T-helper 2 cell treated with Interferon-gamma antibody and Interleukin-4, amounts not matched to agents 100 ng/mL and 5 ng/mL, for 36 hours (primary cell): ENCODE data around the gene ARHGAP30. TPM values are rescaled to one million over a fixed set of nuclear protein-coding genes. Genes with fewer than 3 reads are reported as not detected.
"Not testable (repeated sequence)": the region's sequence is repeated elsewhere in the genome, so short reads cannot be mapped to it uniquely, and the experiment has no call there.

Source experiments
- intact Hi-C: fragments of 100-400 bp; cut with micrococcal nuclease; formaldehyde crosslinking; loops from one replicate; pipeline ENCODE4 v1.15.1; 2023
- total RNA-seq: library from RNA; stranded (reverse); gene quantifications from 2 replicates; pipeline ENCODE4 v1.2.3, GENCODE V29; 2022

ARHGAP30 gene
- total RNA-seq, 1 donor from 2014 or later: 271 TPM

- intact Hi-C loops: loop anchor here (1.0 to 10.0 kb wide), 6 partner anchors 22 to 349 kb away; partner anchors contain the start of genes F11R and UFC1
Measured at GRCh38 chr1:161045736-161046604, 23.7 kb downstream of the ARHGAP30 start, which contains the start of gene USF1. TSS of gene USF1 (minus strand) at chr1:161045977. CDS start at chr1:161043275, 2,702 bp downstream.

GRCh38 chr1:161044908-161045735, 24.6 kb downstream of the ARHGAP30 start:
- intact Hi-C loops: loop anchor here (1.0 to 10.0 kb wide), 4 partner anchors 23 to 350 kb away; partner anchors contain the start of gene F11R

GRCh38 chr1:161044535-161044907, 25.2 kb downstream of the ARHGAP30 start:
- intact Hi-C loops: loop anchor here (2.0 to 10.0 kb wide), 3 partner anchors 24 to 350 kb away; partner anchors contain the start of gene F11R

- intact Hi-C loops: no loop called here
Measured at GRCh38 chr1:161039546-161039945, 30.1 kb downstream of the ARHGAP30 start.

GRCh38 chr1:161039154-161039545, 30.5 kb downstream of the ARHGAP30 start:
- intact Hi-C loops: no loop called here

GRCh38 chr1:161038523-161039153, 31.1 kb downstream of the ARHGAP30 start, which contains the start of gene TSTD1:
TSS of gene TSTD1 (minus strand) at chr1:161038964. CDS start at chr1:161038889, 75 bp downstream.
- intact Hi-C loops: loop anchor here (1.0 kb wide), 1 partner anchor 17 kb away; the partner anchor contains the start of gene F11R

GRCh38 chr1:161037661-161038522, 31.8 kb downstream of the ARHGAP30 start:
- intact Hi-C loops: loop anchor here (1.0 kb wide), 1 partner anchor 17 kb away; the partner anchor contains the start of gene F11R

- intact Hi-C loops: no loop called here
Measured at GRCh38 chr1:161033751-161034150, 35.9 kb downstream of the ARHGAP30 start.

- intact Hi-C loops: no loop called here
Measured at GRCh38 chr1:161032409-161032808, 37.3 kb downstream of the ARHGAP30 start.

- intact Hi-C loops: no loop called here
Measured at GRCh38 chr1:161031874-161032273, 37.8 kb downstream of the ARHGAP30 start.

- intact Hi-C loops: not testable (repeated sequence)
Measured at GRCh38 chr1:161029466-161029865, 40.2 kb downstream of the ARHGAP30 start.

- intact Hi-C loops: not testable (repeated sequence)
Measured at GRCh38 chr1:161026954-161027353, 42.7 kb downstream of the ARHGAP30 start.

GRCh38 chr1:161022432-161022831, 47.3 kb downstream of the ARHGAP30 start:
- intact Hi-C loops: not testable (repeated sequence)

GRCh38 chr1:161021970-161022353, 47.7 kb downstream of the ARHGAP30 start:
- intact Hi-C loops: loop anchor here (1.0 to 2.0 kb wide), 2 partner anchors 16 to 23 kb away; partner anchors contain the start of genes TSTD1 and USF1

GRCh38 chr1:161021165-161021969, 48.3 kb downstream of the ARHGAP30 start:
- intact Hi-C loops: loop anchor here (1.0 to 2.0 kb wide), 2 partner anchors 17 to 23 kb away; partner anchors contain the start of genes TSTD1 and USF1

- intact Hi-C loops: loop anchor here (1.0 to 2.0 kb wide), 2 partner anchors 18 to 24 kb away; partner anchors contain the start of genes TSTD1 and USF1
Measured at GRCh38 chr1:161020509-161021164, 49.1 kb downstream of the ARHGAP30 start, which contains the start of gene F11R. TSS of gene F11R (minus strand) at chr1:161021152. CDS start at chr1:161021073, 79 bp downstream.

GRCh38 chr1:161019751-161020495, 49.8 kb downstream of the ARHGAP30 start:
- intact Hi-C loops: loop anchor here (2.0 kb wide), 1 partner anchor 25 kb away; the partner anchor contains the start of gene USF1
